ENCODE results near the gene JAM3. TPM values are rescaled to one million over a fixed set of nuclear protein-coding genes. Genes with fewer than 3 reads are reported as not detected.

Gene JAM3
- total and polyA plus RNA-seq, 8 donors = 4.0 to 83.4 (median 20.0) TPM

DNA sequence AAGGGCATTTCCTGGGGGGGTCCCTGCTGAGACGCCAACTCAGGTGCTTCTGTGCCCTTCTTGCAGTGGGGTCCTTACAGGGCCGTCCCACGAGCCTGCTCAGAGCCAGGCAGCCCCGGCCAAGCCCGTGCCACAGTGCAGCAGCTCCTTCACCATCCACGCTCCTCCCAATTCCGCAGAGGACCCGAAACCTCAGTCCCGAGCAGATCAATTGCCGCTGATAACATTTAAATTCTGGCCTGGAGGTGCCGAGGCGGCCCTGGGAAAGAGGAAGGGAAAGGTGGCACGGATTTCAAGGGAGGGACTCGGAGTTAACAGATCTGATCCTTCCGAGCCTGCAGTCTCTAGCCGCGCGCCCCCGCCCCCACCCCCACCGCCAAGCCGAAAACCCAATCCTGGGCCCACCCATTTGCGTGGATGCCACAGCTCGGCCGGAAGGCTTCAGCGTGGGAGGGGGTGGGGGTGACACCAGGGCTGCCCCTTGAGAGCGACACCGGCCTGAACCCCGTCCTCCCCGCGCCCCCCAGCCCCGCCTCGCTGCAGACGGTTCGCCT lies 32.3 kb upstream of the JAM3 start:
- 5 to 10% (median 6%) methylated on average over 26 to 34 of the region's 34 CpGs for WGBS, 5 donors
- H3K27ac ChIP-seq = peak overlapping the region; percentile 86 to 96 (median 88)
- TF ChIP-seq EP300 (IDR thresholded peaks at IDR 0.05) (no peak), POLR2AphosphoS5 (IDR thresholded peaks at IDR 0.05) (no peak), POLR2A (IDR thresholded peaks at IDR 0.05) (no peak)
- TF ChIP-seq, protein P1, sequence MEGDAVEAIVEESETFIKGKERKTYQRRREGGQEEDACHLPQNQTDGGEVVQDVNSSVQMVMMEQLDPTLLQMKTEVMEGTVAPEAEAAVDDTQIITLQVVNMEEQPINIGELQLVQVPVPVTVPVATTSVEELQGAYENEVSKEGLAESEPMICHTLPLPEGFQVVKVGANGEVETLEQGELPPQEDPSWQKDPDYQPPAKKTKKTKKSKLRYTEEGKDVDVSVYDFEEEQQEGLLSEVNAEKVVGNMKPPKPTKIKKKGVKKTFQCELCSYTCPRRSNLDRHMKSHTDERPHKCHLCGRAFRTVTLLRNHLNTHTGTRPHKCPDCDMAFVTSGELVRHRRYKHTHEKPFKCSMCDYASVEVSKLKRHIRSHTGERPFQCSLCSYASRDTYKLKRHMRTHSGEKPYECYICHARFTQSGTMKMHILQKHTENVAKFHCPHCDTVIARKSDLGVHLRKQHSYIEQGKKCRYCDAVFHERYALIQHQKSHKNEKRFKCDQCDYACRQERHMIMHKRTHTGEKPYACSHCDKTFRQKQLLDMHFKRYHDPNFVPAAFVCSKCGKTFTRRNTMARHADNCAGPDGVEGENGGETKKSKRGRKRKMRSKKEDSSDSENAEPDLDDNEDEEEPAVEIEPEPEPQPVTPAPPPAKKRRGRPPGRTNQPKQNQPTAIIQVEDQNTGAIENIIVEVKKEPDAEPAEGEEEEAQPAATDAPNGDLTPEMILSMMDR (IDR thresholded peaks at IDR 0.05) = no peak

DNA sequence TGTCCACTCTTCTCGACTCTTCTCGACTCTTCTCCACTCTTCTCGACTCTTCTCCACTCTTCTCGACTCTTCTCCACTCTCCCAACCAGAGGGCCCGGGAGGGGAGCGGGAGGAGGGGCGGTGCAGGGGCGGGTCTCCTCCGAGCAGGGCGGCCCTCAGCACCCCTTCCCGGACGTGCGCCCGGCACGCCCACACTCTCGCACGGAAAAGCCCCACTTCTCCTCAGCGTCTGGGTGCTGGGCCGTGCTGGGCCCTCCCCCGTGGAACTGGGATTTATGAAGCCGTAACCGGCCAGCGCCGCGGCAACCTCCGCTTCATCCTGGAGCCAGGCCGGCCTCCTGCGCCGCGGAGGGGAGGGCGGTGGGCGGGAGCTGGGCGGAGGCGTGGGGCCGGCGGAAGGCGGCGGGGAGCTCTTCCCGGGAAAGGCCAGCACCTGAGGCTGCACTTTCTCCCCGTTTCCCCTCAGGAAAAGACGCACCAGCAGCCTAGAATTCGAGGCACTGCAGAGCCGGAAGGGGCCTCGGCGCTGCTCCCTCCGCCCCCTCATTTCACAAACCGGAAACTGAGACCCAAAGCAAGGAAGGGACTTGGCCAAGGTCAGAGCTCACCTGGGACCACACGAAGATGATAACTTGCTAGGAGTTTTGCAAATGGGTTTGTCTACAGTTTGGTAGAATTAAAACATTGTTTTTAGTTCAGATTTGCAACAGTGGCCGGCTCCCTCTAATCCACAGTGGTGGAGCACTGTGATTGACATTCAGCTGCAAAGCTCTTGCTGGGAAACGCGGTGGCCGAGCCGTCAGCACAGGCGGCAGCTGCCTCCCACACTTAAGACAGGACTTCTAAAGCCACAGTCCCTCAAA lies 31.6 kb upstream of the JAM3 start:
- peak overlapping the region; percentile 86 to 96 (median 88) for H3K27ac ChIP-seq

More for the DNA sequence above, 32.3 kb upstream of the JAM3 start:
- DNase-seq = peak in 1 of 2 donors; percentile 70
- Histone ChIP-seq H3K9me3 (no peaks in the 10 kb centered on the region), H3K27me3 (no peaks in the 10 kb centered on the region), H3K4me1 (peaks cover 48 to 91% (median 78%) of the 10 kb centered on the region in 4 donors), H3K4me3 (peak overlapping the region; percentile 55 to 67 (median 62)), H3K36me3 (no peaks in the 10 kb centered on the region)
- intact Hi-C loops (cut with DNase I; ENCODE audit: low total_unique reads) = no loop called here

DNA sequence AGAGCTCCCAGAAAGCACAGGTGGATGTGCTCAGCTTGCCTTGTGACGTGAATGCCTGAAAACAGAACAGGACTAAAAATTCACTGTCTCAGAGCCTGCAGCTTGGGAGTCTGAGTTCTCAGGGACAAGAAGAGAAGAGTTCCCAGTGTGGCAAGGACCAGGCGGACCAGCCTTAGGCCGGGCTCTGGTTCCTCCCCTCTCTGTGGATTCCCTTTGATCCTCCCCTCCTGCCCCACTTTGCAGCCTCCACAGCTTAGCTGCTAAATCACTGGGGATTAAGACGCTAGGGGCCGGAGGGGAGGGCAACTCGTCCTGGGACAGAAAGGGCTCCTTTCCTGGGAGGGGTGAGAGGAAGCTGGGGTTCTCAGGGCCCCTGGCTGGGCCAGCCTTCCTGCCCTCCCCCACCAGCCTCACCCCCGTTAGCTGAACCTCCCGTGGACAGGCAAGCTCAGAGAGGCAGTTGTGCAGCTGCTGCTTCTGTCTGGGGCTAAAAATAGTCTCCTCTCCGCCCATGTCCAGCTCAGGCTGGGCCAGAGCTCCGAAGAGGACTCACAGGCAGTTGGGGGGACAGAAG lies 29.9 kb upstream of the JAM3 start:
- intact Hi-C loops (cut with DNase I; ENCODE audit: low total_unique reads) = no loop called here
- Histone ChIP-seq H3K4me1 (peaks cover 37 to 85% (median 67%) of the 10 kb centered on the region in 4 donors), H3K4me3 (no peak overlapping the region), H3K27me3 (no peaks in the 10 kb centered on the region), H3K27ac (peak overlapping the region in 4 of 5 donors; percentile 38 to 96 (median 74)), H3K36me3 (no peaks in the 10 kb centered on the region), H3K9me3 (no peaks in the 10 kb centered on the region)
- 53 to 63% (median 55%) methylated on average over 8 to 10 of the region's 10 CpGs for WGBS, 5 donors
- DNase-seq = peak in 1 of 2 donors; percentile 69
- no peak for TF ChIP-seq EP300 (IDR thresholded peaks at IDR 0.05)
- TF ChIP-seq POLR2A (IDR thresholded peaks at IDR 0.05) = no peak
- TF ChIP-seq, protein P1 (IDR thresholded peaks at IDR 0.05) = no peak

More for the DNA sequence above, 31.6 kb upstream of the JAM3 start:
- peak; percentile 65 to 93 for DNase-seq
- Histone ChIP-seq H3K27me3 (no peaks in the 10 kb centered on the region), H3K4me3 (peak overlapping the region; percentile 55 to 67 (median 62)), H3K36me3 (no peaks in the 10 kb centered on the region), H3K4me1 (peaks cover 48 to 97% (median 81%) of the 10 kb centered on the region in 4 donors), H3K9me3 (no peaks in the 10 kb centered on the region)
- 0 to 1% (median 0%) methylated on average over 25 to 54 of the region's 54 CpGs for WGBS, 5 donors
- no peak for TF ChIP-seq EP300 (IDR thresholded peaks at IDR 0.05)
- peak; percentile 51 to 64 (median 55) for TF ChIP-seq POLR2AphosphoS5 (IDR thresholded peaks at IDR 0.05)
- no peak for TF ChIP-seq POLR2A (IDR thresholded peaks at IDR 0.05)
- TF ChIP-seq, protein P1 (IDR thresholded peaks at IDR 0.05) = no peak
- intact Hi-C loops (cut with DNase I; ENCODE audit: low total_unique reads) = no loop called here

DNA sequence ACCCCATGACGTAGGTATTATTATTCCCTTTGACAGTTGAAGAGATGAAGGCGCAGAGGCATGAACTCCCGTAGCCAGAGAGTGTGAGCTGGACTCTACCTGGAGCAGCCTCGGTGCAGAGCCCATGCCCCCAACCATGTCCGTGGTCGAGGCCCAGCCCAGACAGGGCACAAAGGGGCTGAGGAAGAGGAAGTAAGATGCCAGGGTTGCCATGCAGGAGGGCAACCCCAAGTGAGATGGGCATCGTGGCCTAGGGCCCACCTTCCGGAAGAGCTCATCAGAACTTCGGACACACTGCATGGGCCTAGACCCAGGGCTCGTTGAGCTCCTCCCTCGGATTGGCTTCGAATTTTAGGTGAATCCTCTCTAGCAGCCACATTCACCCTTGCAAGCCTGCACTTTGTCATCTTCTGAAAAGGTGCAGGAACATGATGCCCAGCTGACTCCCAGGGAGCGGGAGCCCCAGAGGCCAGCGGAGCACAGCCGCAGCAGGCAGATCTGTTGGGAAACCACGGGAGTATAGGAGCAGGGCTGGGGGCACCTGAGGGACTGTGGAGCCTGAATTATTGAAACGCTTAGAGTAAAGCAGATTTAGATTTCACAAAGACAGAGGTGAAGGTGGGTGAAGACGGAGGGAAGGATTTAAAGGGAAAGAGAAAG lies 29.0 kb upstream of the JAM3 start:
- no peak overlapping the region for H3K4me3 ChIP-seq
- H3K9me3 ChIP-seq = no peaks in the 10 kb centered on the region
- H3K4me1 ChIP-seq = peaks cover 28 to 76% (median 58%) of the 10 kb centered on the region in 4 donors
- H3K27ac ChIP-seq = peak overlapping the region in 4 of 5 donors; percentile 60 to 96 (median 75)
- WGBS, 5 donors = 80 to 91% (median 87%) methylated on average over 18 of the region's 18 CpGs
- no peaks in the 10 kb centered on the region for H3K36me3 ChIP-seq
- intact Hi-C loops (cut with DNase I; ENCODE audit: low total_unique reads) = no loop called here
- no peak for TF ChIP-seq POLR2A (IDR thresholded peaks at IDR 0.05)
- TF ChIP-seq EP300 (IDR thresholded peaks at IDR 0.05) = no peak
- TF ChIP-seq, protein P1 (IDR thresholded peaks at IDR 0.05) = no peak
- TF ChIP-seq POLR2AphosphoS5 (IDR thresholded peaks at IDR 0.05) = no peak
- no peaks in the 10 kb centered on the region for H3K27me3 ChIP-seq
- no peak for DNase-seq
